PFSK-1 (cell line): ENCODE measurements around the gene EPHA7.

ENCODE experiments used
- POLR2AphosphoS5 ChIP-seq: IDR thresholded peaks from 2 replicates; pipeline ENCODE4 v1.6.1; 2012; ENCODE audit warnings: low read depth, mild to moderate bottlenecking, control low read depth, low read length, moderate library complexity
- TAF1 ChIP-seq: IDR thresholded peaks from 2 replicates; pipeline ENCODE4 v1.6.1; 2012; ENCODE audit warnings: low read length, control low read depth, borderline replicate concordance; ENCODE audit not compliant: insufficient read depth

- TF ChIP-seq TAF1 (no peak), POLR2AphosphoS5 (no peak)
These were observed 6.2 kb downstream of the EPHA7 start for GRCh38 chr6:93413190-93413589.
